ENCODE results near the gene INHBC. TPM values are rescaled to one million over a fixed set of nuclear protein-coding genes. Genes with fewer than 3 reads are reported as not detected.

INHBC gene
- polyA plus RNA-seq, 1 of the 3 experiments (the other 2 are of a cell fraction), result 0.08 TPM

GRCh38 chr12:57470286-57470969 lies 35.8 kb downstream of the INHBC start:
- H3K27ac ChIP-seq (ENCODE audit: low read depth in 2 of 2, low read length in 1 of 2), result no peak overlapping the region
- H2AFZ ChIP-seq (ENCODE audit: low read depth), result no peak overlapping the region
- WGBS (ENCODE audit: low lambda C conversion rate), result 59% methylated on average over 8 of the region's 14 CpGs
- no peaks in the 10 kb centered on the region for H3F3A ChIP-seq (replicated peaks; ENCODE audit: insufficient read depth)
- ChIA-PET CTCF (interaction anchor here (0.7 to 2.8 kb wide), 7 partner anchors 8 to 230 kb away, joined by 3 to 22 read pairs (median 7); partner anchors contain the start of gene GLI1), POLR2A (no interaction called here)
- no peak overlapping the region for H3K4me2 ChIP-seq
- TF ChIP-seq, protein P1, sequence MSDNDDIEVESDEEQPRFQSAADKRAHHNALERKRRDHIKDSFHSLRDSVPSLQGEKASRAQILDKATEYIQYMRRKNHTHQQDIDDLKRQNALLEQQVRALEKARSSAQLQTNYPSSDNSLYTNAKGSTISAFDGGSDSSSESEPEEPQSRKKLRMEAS (IDR thresholded peaks at IDR 0.05; ENCODE audit: low read depth), result no peak
- TF ChIP-seq GATA2 (CRISPR knock-in tag; IDR thresholded peaks at IDR 0.05), result no peak
- H3K36me3 ChIP-seq (replicated peaks in 1 of 2; ENCODE audit: control insufficient read depth in 1 of 2, insufficient read depth in 2 of 2, low read length in 1 of 2), result no peaks in the 10 kb centered on the region
- H3K4me1 ChIP-seq (ENCODE audit: control insufficient read depth in 1 of 2, insufficient read depth in 2 of 2, low read depth in 1 of 2, low read length in 1 of 2), result peaks cover 0 to under 1% of the 10 kb centered on the region in 2 experiments; a peak in 1 of 4 replicates
- no peaks in the 10 kb centered on the region for H3K9me3 ChIP-seq
- H4K20me1 ChIP-seq (ENCODE audit: insufficient read depth), result no peaks in the 10 kb centered on the region
- DNase-seq, result no peak
- no peak overlapping the region for H3K4me3 ChIP-seq (ENCODE audit: low read depth in 2 of 2, low read length in 1 of 2)
- H3K9ac ChIP-seq, result no peak overlapping the region
- H3K79me2 ChIP-seq (ENCODE audit: insufficient read depth), result no peaks in the 10 kb centered on the region
- H3K9me2 ChIP-seq, result no peaks in the 10 kb centered on the region
- peaks cover 87% of the 10 kb centered on the region for H3K27me3 ChIP-seq (ENCODE audit: insufficient read depth)

- Histone ChIP-seq H3K4me2 (no peak overlapping the region), H3K79me2 (ENCODE audit: insufficient read depth) (no peaks in the 10 kb centered on the region), H3K9me3 (no peaks in the 10 kb centered on the region), H3K36me3 (replicated peaks in 1 of 2; ENCODE audit: control insufficient read depth in 1 of 2, insufficient read depth in 2 of 2, low read length in 1 of 2) (no peaks in the 10 kb centered on the region), H3K9ac (no peak overlapping the region), H3K27me3 (ENCODE audit: insufficient read depth) (peaks cover 90% of the 10 kb centered on the region), H3K4me1 (ENCODE audit: control insufficient read depth in 1 of 2, insufficient read depth in 2 of 2, low read depth in 1 of 2, low read length in 1 of 2) (peaks cover 0 to 8% of the 10 kb centered on the region in 2 experiments; a peak in 2 of 4 replicates), H3K27ac (ENCODE audit: low read depth in 2 of 2, low read length in 1 of 2) (no peak overlapping the region), H3K4me3 (ENCODE audit: low read depth in 2 of 2, low read length in 1 of 2) (no peak overlapping the region), H3F3A (replicated peaks; ENCODE audit: insufficient read depth) (no peaks in the 10 kb centered on the region), H2AFZ (ENCODE audit: low read depth) (no peak overlapping the region), H3K9me2 (no peaks in the 10 kb centered on the region), H4K20me1 (ENCODE audit: insufficient read depth) (no peaks in the 10 kb centered on the region)
- 39% methylated on average over 4 of the region's 4 CpGs for WGBS (ENCODE audit: low lambda C conversion rate)
- no peak for DNase-seq
- POLR2A ChIA-PET, result interaction anchor here (1.2 kb wide), 1 partner anchor 12 kb away, joined by 3 read pairs; no protein-coding TSS in a partner anchor
- CTCF ChIA-PET, result interaction anchor here (1.2 to 2.3 kb wide), 6 partner anchors 9 to 231 kb away, joined by 3 to 15 read pairs (median 8); partner anchors contain the start of genes GLI1 and INHBE
- TF ChIP-seq, protein P2, sequence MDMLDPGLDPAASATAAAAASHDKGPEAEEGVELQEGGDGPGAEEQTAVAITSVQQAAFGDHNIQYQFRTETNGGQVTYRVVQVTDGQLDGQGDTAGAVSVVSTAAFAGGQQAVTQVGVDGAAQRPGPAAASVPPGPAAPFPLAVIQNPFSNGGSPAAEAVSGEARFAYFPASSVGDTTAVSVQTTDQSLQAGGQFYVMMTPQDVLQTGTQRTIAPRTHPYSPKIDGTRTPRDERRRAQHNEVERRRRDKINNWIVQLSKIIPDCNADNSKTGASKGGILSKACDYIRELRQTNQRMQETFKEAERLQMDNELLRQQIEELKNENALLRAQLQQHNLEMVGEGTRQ (IDR thresholded peaks at IDR 0.05; ENCODE audit: borderline replicate concordance, low read depth, low read length), result no peak
- TF ChIP-seq PBX3 (IDR thresholded peaks at IDR 0.05) (no peak), EP300 (IDR thresholded peaks at IDR 0.05; ENCODE audit: borderline replicate concordance in 1 of 2, low read depth in 1 of 2, low read length in 1 of 2) (no peak), FOXM1 (IDR thresholded peaks at IDR 0.05; ENCODE audit: low read depth) (no peak), YY1 (IDR thresholded peaks at IDR 0.05; ENCODE audit: low read depth) (no peak), ELF1 (IDR thresholded peaks at IDR 0.05) (no peak), EZH2phosphoT487 (IDR thresholded peaks at IDR 0.05; ENCODE audit: borderline replicate concordance, low read depth) (no peak), NRF1 (IDR thresholded peaks at IDR 0.05; ENCODE audit: low read depth, low read length) (no peak), REST (IDR thresholded peaks at IDR 0.05; ENCODE audit: low read depth, low read length) (no peak), POLR2AphosphoS5 (IDR thresholded peaks at IDR 0.05; ENCODE audit: low read depth, low read length) (no peak), CTCF (IDR thresholded peaks at IDR 0.05) (no peak), SIN3A (IDR thresholded peaks at IDR 0.05; ENCODE audit: borderline replicate concordance, low read depth, low read length) (no peak), NFIC (IDR thresholded peaks at IDR 0.05; ENCODE audit: borderline replicate concordance) (no peak), RCOR1 (IDR thresholded peaks at IDR 0.05; ENCODE audit: low read length) (no peak), MXI1 (IDR thresholded peaks at IDR 0.05; ENCODE audit: low read depth, low read length) (no peak)
Observed at GRCh38 chr12:57470970-57471656, 36.5 kb downstream of the INHBC start.
